Posterior cingulate gyrus (tissue), 11 donors: ENCODE data around the gene LHB.

Source experiments
- DNase-seq, 10 donors: peaks; one replicate each; pipeline versions ENCODE4 v3.0.0 to v3.0.0-alpha.2; 2020 to 2021; ENCODE audit warnings: mixed read lengths in 3 of 10
- intact Hi-C: fragments of 100-400 bp; cut with DNase I; formaldehyde crosslinking; loops from one replicate; pipeline ENCODE4 v1.15.1; 2023

Gene LHB

DNA sequence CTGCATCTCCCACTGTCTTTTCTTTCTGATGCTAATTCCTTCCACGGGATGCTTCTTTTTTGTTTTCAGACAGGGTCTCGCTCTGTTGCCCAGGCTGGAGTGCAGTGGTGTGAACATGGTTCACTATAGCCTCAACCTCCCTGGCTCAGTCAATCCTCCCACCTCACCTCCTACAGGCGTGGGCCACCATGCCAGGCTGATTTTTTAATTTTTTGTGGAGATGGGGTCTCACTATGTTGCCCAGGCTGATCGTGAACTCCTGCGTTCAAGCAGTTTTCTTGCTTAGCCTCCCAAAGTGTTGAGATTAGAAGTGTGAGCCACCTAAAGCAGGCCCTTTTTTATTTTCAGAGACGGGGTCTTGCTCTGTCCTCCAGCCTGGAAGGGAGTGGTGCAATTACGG, 28.6 kb downstream of the LHB start:
- no peak for DNase-seq
- intact Hi-C loops, result no loop called here

DNA sequence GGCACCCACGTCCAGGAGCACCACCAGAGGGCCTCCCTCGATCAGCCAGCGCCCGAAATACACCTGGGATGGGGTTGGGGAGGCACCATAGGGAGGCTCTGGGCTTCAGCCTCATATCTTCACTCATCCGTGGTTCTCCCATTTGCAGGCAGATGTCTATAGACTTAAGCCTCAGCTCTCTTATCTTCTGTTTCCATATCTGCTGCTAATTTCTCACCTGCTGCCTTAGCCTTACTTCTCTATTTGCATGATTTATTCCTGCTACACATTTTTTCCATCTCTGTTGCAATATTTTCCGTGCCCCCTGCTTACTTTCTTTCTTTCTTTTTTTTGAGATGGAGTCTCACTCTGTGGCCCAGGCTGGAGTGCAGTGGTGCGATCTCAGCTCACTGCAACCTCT, 29.6 kb downstream of the LHB start:
- intact Hi-C loops, result no loop called here

GRCh38 chr19:48986211-48986610, 30.7 kb downstream of the LHB start:
- intact Hi-C loops, result no loop called here
- DNase-seq, result no peak

More for the DNA sequence above, 29.6 kb downstream of the LHB start:
- DNase-seq, result no peak

DNA sequence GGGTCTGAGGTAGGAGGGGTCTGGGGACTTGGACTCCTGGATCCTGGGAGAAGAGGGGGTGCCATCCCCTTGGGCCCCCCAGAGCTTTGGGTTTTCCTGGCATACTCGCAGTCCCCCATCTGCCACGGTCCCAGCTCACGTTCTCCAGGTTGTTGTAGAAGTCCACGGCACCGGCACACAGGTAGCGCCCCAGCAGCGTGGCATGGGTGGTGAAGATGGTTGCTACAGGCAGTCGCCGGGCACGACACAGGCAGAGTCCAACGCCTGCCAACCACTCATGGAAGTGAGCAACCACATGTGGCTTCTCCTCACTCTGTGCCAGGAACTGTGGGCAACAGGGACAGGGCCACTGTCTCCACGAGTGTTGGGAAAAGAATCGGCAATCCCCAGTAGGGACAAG, 31.2 kb downstream of the LHB start:
- intact Hi-C loops, result no loop called here

DNA sequence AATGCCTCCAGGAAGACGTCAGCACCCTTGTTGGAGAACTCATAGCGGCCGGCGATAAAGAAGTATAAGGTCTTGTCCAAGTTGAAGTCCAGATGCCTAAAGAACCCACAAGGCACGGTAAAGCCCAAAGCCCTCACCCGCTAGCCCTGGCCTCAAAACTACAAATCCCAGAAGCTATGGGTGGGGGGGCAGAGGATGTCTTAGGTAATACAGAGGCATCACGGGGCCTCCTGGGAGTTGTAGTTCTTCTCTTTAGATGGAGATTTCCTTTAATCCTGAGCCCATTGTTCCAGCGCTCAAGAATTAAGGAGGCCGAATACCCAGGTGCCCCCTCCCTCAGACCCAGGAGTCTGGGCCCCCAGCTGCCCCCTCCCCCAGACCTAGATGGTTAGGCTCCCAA, 34.6 kb downstream of the LHB start:
- no peak for DNase-seq
- intact Hi-C loops, result no loop called here

More for the DNA sequence above, 31.2 kb downstream of the LHB start:
- no peak for DNase-seq

GRCh38 chr19:48977061-48977460, 39.8 kb downstream of the LHB start:
- DNase-seq, result no peak
- intact Hi-C loops, result no loop called here

- DNase-seq, result no peak
- intact Hi-C loops, result no loop called here
Observed at GRCh38 chr19:48975947-48976847, 40.7 kb downstream of the LHB start.

- intact Hi-C loops, result no loop called here
- peak; percentile 50 to 96 (median 82) for DNase-seq
Observed at GRCh38 chr19:48970923-48971395, 45.9 kb downstream of the LHB start.

- DNase-seq, result no peak
- intact Hi-C loops, result no loop called here
Observed at GRCh38 chr19:48970139-48970766, 46.6 kb downstream of the LHB start.

- intact Hi-C loops, result loop anchor here (10.0 kb wide), 1 partner anchor 65 kb away; the partner anchor contains the start of gene NUCB1
- DNase-seq, result peak in 1 of 10 donors; percentile 85
Observed at GRCh38 chr19:48969276-48970138, 47.4 kb downstream of the LHB start.

GRCh38 chr19:48968813-48969218, 48.1 kb downstream of the LHB start:
- DNase-seq, result no peak
- intact Hi-C loops, result loop anchor here (10.0 kb wide), 1 partner anchor 64 kb away; the partner anchor contains the start of gene NUCB1

GRCh38 chr19:48968179-48968661, 48.7 kb downstream of the LHB start:
- no peak for DNase-seq
- intact Hi-C loops, result loop anchor here (10.0 kb wide), 1 partner anchor 63 kb away; the partner anchor contains the start of gene NUCB1

DNA sequence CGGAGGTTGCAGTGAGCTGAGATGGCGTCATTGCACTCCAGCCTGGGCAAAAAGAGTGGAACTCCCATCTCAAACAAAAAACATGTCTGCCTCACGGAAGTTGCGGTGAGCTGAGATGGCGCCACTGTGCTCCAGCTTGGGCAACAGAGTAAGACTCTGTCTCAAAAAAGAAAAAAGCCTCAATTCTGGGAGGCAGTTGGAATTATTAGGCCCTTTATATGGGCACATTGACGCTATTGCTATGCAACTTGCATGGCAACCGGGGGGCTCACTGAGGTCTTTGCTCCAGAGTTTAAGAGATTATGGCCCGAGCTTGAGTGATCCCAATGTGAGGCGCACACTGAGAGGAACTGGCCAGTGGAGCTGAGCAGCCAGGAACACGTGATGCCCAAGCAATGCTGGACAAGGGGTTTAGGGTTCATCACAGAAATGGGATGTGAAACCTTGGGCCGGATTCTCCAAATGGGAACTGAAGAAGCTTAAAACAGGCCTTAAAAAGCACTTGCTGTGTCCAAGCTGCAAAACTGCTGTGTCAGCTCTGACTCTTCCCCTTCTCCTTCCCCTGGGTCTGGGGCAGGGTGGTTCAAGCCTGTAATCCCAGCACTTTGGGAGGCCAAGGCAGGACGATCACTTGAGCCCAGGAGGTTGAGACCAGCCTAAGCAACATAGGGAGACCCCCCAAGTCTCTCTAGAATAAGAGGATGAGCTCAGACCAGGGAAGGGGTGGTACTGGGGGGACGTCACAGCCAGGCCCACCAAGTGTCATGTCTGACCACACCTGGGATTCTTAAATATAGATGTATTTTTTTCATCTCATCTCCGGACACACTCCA, 49.3 kb downstream of the LHB start:
- intact Hi-C loops, result loop anchor here (10.0 kb wide), 1 partner anchor 63 kb away; the partner anchor contains the start of gene NUCB1
- peak in 2 of 10 donors; percentile 45 to 90 for DNase-seq

- intact Hi-C loops, result loop anchor here (10.0 kb wide), 1 partner anchor 62 kb away; the partner anchor contains the start of gene NUCB1
- no peak for DNase-seq
Observed at GRCh38 chr19:48966541-48967345, 50.1 kb downstream of the LHB start.
